Transverse colon (tissue), 4 donors: ENCODE data around the gene CARMIL1. TPM values are rescaled to one million over a fixed set of nuclear protein-coding genes. Genes with fewer than 3 reads are reported as not detected.

Experiments used
- DNase-seq: peaks from one replicate; pipeline ENCODE4 v3.0.0-alpha.2; 2019
- H3K27ac ChIP-seq, 4 donors: fragments of 200-600 bp; sonication (generic); 2 replicates each; pipeline ENCODE4 v1.5.1; 2016 to 2018; ENCODE audit warnings: inconsistent platforms in 4 of 4
- H3K27me3 ChIP-seq: fragments of 200-600 bp; sonication (generic); 2 replicates; pipeline ENCODE4 v1.5.1; 2017; ENCODE audit warnings: inconsistent platforms
- H3K36me3 ChIP-seq, 4 donors: fragments of 200-600 bp; sonication (generic); 2 replicates each; pipeline ENCODE4 v1.5.1; 2017 to 2019; ENCODE audit warnings: inconsistent platforms in 4 of 4
- H3K4me1 ChIP-seq, 4 donors: fragments of 200-600 bp; sonication (generic); 2 replicates each; pipeline ENCODE4 v1.5.1; 2017 to 2020; ENCODE audit warnings: inconsistent platforms in 4 of 4
- H3K4me3 ChIP-seq, 4 donors: fragments of 200-600 bp; sonication (generic); 1 replicate in 1 of 4; 2 replicates in 3 of 4; pipeline versions ENCODE4 v1.5.1 to v1.6.1; 2017 to 2019; ENCODE audit warnings: inconsistent platforms in 4 of 4
- H3K9me3 ChIP-seq, 2 donors: fragments of 200-600 bp; sonication (generic); 2 replicates each; pipeline ENCODE4 v1.5.1; 2017 to 2019; ENCODE audit warnings: inconsistent platforms in 2 of 2
- EP300 ChIP-seq: sonication (generic); formaldehyde crosslinking; IDR thresholded peaks from one replicate; pipeline ENCODE4 v1.6.1; 2017; ENCODE audit warnings: antibody characterized with exemption, low read depth
- POLR2A ChIP-seq: fragments of 450-650 bp; IDR thresholded peaks from one replicate; pipeline ENCODE4 v1.6.1; 2016; ENCODE audit warnings: antibody characterized with exemption, mild to moderate bottlenecking, moderate library complexity
- POLR2AphosphoS5 ChIP-seq, 3 donors: sonication (generic); formaldehyde crosslinking; IDR thresholded peaks; one replicate each; pipeline ENCODE4 v1.6.1; 2016; ENCODE audit warnings: antibody characterized with exemption in 3 of 3
- WGBS, 2 donors: methylation state at CpG; one replicate each; pipeline ENCODE4 v1.1.5; 2018; ENCODE audit warnings: low coverage in 1 of 2; 5-methylcytosine and 5-hydroxymethylcytosine counted together
- in situ Hi-C, 4 donors: fragments of 200-750 bp; cut with MboI; loops; one replicate each; pipeline versions ENCODE4 v1.15.0 to v1.15.1; 2017; ENCODE audit warnings: low sequenced_read_pairs in 3 of 4, low pct_ligation_motif_present in 1 of 4, low pct_unique_long_range_greater_than_20kb in 1 of 4
- intact Hi-C: fragments of 100-400 bp; cut with DNase I; formaldehyde crosslinking; loops from one replicate; pipeline ENCODE4 v1.15.1; 2023; ENCODE audit warnings: low total_unique reads
- total RNA-seq, 4 donors: library from RNA; depleted of rRNA; stranded (reverse); fragments of >200 nt; gene quantifications; one replicate each; pipeline ENCODE4 v1.1.0, GENCODE V29; 2016
- TF ChIP-seq, protein P1 (sequence below), 5 experiments: fragments of 200-600 bp in 3 of 5; fragments of 450-650 bp in 2 of 5; sonication (generic) in 3 of 5; IDR thresholded peaks; 1 replicate in 2 of 5; 2 replicates in 3 of 5; pipeline ENCODE4 v1.5.1; 2016 to 2017; ENCODE audit warnings: antibody characterized with exemption in 5 of 5, inconsistent platforms in 3 of 5, mild to moderate bottlenecking in 2 of 5, moderate library complexity in 1 of 5

Gene CARMIL1
- total RNA-seq, 4 donors from 2014 or later, result 25.1 to 93.5 (median 61.0) TPM

DNA sequence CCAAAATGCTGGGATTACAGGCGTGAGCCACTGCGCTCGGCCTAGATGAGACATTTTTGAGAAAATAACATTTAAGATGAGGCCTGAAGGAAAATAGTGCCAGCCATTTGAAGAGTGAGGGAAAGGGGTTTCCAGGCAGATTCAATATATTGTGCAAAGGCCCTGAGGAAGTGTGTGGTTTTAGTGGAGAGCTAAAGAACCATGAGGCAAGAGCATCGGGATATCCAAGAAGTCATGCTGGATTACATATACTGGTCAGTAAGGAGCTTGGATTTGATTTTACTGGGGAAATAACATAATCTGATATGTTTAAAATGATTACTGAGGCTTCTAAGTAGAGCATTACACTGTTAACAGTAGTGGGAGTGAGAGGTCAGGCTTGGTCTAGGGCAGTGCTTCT, 47.0 kb downstream of the CARMIL1 start:
- Histone ChIP-seq H3K4me1 (peaks cover 0 to 35% (median 13%) of the 10 kb centered on the region in 4 donors), H3K27ac (no peak overlapping the region), H3K9me3 (no peaks in the 10 kb centered on the region), H3K4me3 (no peak overlapping the region), H3K36me3 (no peaks in the 10 kb centered on the region), H3K27me3 (no peaks in the 10 kb centered on the region)
- in situ Hi-C loops (no loop called here), intact Hi-C loops (no loop called here)
- DNase-seq, result no peak
- TF ChIP-seq POLR2AphosphoS5 (IDR thresholded peaks at IDR 0.05) (no peak), POLR2A (no peak), EP300 (no peak)
- TF ChIP-seq, protein P1, sequence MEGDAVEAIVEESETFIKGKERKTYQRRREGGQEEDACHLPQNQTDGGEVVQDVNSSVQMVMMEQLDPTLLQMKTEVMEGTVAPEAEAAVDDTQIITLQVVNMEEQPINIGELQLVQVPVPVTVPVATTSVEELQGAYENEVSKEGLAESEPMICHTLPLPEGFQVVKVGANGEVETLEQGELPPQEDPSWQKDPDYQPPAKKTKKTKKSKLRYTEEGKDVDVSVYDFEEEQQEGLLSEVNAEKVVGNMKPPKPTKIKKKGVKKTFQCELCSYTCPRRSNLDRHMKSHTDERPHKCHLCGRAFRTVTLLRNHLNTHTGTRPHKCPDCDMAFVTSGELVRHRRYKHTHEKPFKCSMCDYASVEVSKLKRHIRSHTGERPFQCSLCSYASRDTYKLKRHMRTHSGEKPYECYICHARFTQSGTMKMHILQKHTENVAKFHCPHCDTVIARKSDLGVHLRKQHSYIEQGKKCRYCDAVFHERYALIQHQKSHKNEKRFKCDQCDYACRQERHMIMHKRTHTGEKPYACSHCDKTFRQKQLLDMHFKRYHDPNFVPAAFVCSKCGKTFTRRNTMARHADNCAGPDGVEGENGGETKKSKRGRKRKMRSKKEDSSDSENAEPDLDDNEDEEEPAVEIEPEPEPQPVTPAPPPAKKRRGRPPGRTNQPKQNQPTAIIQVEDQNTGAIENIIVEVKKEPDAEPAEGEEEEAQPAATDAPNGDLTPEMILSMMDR (IDR thresholded peaks at IDR 0.05), result no peak
- WGBS, 2 donors, result 89 to 99% methylated on average over 4 of the region's 4 CpGs

DNA sequence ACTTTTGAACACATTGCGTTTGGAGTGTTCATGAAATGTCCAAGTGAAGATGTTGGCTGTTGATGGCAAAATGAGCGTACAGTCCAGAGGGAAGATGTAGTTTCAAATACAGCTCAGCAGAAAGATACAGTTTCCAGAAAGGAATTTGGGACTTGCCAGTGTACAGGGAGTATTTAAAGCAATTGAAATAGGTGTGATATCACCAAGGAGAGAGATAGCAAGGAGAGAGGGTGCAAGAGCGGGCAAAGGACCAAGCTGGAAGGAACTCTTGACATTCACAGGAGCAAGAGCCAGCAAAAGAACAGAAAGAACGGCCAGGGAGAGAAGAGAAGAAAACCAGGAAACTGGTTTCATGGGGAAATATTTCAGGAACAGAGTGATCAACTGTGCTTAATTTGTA, 47.8 kb downstream of the CARMIL1 start:
- no peak overlapping the region for H3K4me3 ChIP-seq
- TF ChIP-seq EP300 (no peak), POLR2A (no peak), POLR2AphosphoS5 (IDR thresholded peaks at IDR 0.05) (no peak)
- TF ChIP-seq, protein P1 (IDR thresholded peaks at IDR 0.05), result no peak
- H3K27ac ChIP-seq, result no peak overlapping the region
- no peaks in the 10 kb centered on the region for H3K36me3 ChIP-seq
- no peak for DNase-seq
- no peaks in the 10 kb centered on the region for H3K27me3 ChIP-seq
- intact Hi-C loops, result no loop called here
- 53 to 79% methylated on average over 2 to 4 of the region's 4 CpGs for WGBS, 2 donors
- no peaks in the 10 kb centered on the region for H3K9me3 ChIP-seq
- peaks cover 0 to 43% (median 17%) of the 10 kb centered on the region in 4 donors for H3K4me1 ChIP-seq
- in situ Hi-C loops, result no loop called here

DNA sequence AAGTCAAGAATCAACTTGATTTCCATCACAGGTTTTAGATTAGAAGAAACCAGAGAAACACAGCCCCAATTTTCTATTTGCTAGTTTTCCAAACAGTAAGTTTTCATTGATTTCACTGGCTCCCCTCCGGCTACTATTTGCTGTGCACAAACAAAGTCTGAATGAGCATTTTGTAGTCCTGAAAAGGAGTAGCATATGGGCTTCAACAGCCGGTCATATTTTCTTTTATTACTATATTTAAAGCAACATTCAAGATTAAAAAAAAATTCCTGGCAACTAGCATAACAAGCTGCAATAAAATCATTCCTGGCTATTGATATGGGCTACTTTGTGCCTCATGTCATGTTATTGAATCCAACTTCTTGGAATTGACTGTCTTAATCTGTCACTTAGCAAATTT, 48.3 kb downstream of the CARMIL1 start:
- TF ChIP-seq POLR2A (no peak), POLR2AphosphoS5 (IDR thresholded peaks at IDR 0.05) (no peak), EP300 (no peak)
- TF ChIP-seq, protein P1 (IDR thresholded peaks at IDR 0.05), result no peak
- Histone ChIP-seq H3K4me3 (no peak overlapping the region), H3K9me3 (no peaks in the 10 kb centered on the region), H3K4me1 (peaks cover 0 to 43% (median 18%) of the 10 kb centered on the region in 4 donors), H3K27ac (no peak overlapping the region), H3K36me3 (no peaks in the 10 kb centered on the region), H3K27me3 (no peaks in the 10 kb centered on the region)
- intact Hi-C loops, result no loop called here
- no peak for DNase-seq
- in situ Hi-C loops, result no loop called here
- WGBS, 2 donors, result 40 to 55% methylated on average over 2 of the region's 2 CpGs

DNA sequence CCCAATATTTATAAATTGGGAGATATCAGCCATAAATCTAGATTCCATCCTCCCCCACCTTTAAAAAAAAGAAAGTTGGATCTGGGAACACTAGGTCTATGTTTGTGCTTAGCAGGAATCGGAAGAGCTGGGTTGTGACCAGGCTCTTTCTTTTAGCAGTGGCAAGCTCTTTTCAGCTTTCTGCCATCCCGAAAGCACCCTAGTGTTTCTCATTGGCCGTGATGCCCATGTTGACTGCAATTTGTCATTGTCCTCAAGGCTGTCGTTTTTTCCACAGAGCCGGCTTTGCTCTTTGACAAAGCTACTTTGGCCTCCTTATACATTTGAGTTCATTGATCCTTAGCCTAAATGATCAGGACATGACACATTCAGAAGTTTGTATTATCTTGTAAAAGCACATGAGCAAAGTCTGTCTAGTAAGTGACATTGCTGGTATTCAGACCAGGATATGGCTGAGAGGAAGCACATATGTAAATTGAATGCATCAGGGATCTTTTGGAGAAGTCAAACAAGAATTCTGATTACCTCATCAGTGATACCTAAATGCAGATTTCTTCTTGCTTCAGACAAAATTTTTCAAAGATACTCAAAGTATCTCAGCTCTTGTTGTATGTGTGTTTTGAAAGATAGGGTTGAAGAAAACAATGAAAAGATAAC, 50.1 kb downstream of the CARMIL1 start:
- WGBS, 2 donors, result 83 to 90% methylated on average over 4 to 5 of the region's 5 CpGs
- TF ChIP-seq POLR2A (no peak), POLR2AphosphoS5 (IDR thresholded peaks at IDR 0.05) (no peak), EP300 (no peak)
- TF ChIP-seq, protein P1 (IDR thresholded peaks at IDR 0.05), result no peak
- intact Hi-C loops, result no loop called here

More for the DNA sequence above, 50.1 kb downstream of the CARMIL1 start:
- peaks cover 0 to 53% (median 26%) of the 10 kb centered on the region in 4 donors for H3K4me1 ChIP-seq
- no peaks in the 10 kb centered on the region for H3K9me3 ChIP-seq
- no peak overlapping the region for H3K4me3 ChIP-seq
- no peaks in the 10 kb centered on the region for H3K27me3 ChIP-seq
- no peak for DNase-seq
- no peak overlapping the region for H3K27ac ChIP-seq
- in situ Hi-C loops, result no loop called here
- no peaks in the 10 kb centered on the region for H3K36me3 ChIP-seq
